Right renal pelvis (tissue), 4 donors: Measurements from ENCODE around the gene CTSD. TPM values are rescaled to one million over a fixed set of nuclear protein-coding genes. Genes with fewer than 3 reads are reported as not detected.

Experiments used
- DNase-seq, 4 donors: peaks; one replicate each; pipeline ENCODE4 v3.0.0-alpha.2; 2013; ENCODE audit warnings: low read depth in 4 of 4, low spot score in 3 of 4, missing footprints in 1 of 4
- polyA plus RNA-seq, 4 donors: library from polyadenylated mRNA; unstranded; fragments of 120-200 nt; gene quantifications; one replicate each; pipeline ENCODE4 v1.2.1, GENCODE V29; 2013; ENCODE audit not compliant: insufficient read length in 4 of 4

CTSD gene
- polyA plus RNA-seq, 4 donors = 226 to 306 (median 234) TPM

DNA sequence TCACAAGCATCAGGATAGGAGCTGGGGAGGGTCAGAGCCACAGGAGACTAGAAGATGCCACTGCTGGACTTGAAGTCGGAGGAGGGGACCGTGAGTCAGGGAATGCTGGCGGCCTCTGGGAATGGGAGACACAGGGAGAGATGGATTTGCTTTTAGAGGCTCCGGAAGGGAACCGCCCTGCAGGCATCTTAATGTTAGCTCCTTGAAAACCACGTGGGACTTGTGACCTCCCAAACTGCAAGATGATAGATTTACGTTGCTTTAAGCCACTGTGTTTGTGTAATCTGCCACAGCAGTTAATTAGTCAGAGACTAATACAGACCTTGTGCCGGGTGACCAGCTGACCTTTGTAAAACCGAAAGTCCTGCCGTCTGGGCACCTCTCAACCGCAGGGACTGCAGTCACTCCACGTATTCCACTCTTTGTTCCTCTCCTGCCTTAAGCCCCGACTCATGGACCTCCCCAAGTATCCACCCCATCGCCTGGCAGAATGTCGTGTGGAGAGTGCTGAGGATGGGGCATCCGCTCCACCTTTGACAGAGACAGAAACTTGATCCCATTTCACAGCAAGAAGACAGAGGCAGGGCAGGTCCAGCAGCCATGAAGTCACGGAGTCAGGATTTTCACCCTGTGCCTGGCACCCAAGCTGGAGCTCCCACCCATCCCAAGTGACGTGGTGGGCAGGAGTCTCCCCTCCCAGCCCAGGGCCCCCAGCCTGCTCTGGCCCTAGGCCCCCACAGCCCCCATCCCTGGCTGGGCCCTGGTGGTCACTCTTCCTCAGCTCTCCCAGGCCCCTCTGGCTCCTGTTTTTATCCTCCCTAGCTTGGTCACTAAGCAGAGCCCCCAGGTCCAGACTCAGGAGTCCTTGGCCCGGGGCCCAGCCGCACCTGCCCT is 19.4 kb upstream of the CTSD start:
- DNase-seq = no peak

DNA sequence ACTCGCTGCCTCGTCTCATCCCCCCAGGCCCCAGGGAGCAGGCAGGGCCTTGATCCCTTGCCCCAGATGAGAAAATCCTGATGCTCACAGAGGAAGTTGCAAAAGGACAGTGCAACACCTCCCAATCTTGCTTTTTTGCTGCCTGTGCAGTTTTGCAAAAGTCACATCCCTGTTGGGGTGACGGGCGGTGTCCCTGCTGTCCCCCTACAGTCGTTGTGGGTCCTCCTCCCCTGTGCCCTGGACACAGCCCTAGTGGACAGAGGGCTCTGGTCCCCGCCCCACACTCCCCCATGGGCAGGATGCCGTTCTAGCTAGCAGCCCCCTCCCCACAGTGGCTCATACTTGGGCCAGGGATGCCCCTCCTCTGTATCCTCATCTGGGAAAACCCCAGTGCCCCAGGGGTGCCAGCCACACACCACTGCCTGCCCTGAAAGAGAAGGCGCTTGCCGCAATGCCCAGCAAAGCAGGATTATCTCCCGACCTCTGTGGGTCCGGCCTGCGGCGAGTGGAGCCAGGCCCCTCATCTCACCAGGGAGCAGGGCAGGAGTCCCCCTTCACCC is 18.4 kb upstream of the CTSD start:
- no peak for DNase-seq

DNA sequence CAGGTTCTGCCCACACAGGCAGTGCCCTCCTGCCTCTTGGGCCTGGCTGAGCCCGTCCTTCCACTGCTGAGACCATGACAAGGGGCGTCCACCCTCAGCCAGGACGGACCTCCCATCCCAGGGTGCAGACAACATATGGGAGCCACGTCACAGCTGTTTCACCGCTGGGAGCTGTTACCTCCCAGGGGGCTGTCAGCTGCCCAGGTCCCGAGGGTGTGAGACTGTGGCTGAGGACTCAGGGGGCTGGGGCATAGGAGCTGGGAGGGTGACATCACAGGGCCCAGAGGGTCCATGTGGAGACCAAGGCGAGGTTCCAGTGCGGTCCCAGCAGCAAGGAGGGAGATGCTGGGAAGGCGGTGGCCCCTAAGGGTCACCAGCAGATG is 17.9 kb upstream of the CTSD start:
- no peak for DNase-seq

DNA sequence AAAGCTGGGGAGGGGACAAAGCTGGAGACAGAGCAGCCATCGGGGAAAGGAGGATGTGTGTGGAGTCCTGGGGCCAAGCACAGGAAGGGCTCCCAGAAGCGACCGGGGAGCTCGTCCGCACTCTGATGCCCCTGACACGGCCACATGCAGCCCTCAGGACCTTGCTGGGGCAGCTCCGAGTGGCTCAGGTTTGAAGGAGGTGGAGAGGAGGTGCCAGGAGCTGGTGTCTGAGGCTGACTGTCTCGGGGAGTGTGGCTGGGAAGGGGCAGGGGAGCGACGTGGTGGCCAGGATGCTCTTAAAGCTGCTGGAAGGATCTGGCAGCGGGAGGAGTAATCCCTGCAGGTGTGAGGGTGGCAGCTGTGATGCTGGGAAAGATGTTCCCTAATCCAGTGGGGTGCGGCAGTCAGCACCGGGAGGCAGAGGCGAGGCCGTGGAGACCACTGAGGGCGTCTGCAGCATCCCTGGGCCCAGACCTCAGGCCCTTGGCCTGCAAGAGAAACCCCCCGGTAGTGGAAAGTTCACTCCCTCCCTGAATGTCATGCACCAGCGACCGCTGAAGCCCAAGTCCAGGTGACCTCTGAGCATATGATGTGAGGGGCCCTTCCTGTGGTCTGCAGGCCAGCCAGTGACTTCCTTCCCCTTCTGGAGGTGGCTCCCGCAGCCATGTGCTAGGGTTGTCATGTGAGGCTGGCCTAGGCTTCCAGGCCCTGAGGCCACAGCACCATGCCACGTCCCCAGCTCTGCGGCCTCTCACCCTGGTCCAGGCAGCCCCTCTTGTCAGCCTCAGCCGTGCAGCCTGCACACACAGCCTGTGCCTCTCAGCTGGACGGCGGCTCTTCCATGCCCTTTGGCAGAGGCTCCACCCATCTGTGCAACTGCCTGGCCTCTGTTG is 17.2 kb upstream of the CTSD start:
- DNase-seq = no peak

DNA sequence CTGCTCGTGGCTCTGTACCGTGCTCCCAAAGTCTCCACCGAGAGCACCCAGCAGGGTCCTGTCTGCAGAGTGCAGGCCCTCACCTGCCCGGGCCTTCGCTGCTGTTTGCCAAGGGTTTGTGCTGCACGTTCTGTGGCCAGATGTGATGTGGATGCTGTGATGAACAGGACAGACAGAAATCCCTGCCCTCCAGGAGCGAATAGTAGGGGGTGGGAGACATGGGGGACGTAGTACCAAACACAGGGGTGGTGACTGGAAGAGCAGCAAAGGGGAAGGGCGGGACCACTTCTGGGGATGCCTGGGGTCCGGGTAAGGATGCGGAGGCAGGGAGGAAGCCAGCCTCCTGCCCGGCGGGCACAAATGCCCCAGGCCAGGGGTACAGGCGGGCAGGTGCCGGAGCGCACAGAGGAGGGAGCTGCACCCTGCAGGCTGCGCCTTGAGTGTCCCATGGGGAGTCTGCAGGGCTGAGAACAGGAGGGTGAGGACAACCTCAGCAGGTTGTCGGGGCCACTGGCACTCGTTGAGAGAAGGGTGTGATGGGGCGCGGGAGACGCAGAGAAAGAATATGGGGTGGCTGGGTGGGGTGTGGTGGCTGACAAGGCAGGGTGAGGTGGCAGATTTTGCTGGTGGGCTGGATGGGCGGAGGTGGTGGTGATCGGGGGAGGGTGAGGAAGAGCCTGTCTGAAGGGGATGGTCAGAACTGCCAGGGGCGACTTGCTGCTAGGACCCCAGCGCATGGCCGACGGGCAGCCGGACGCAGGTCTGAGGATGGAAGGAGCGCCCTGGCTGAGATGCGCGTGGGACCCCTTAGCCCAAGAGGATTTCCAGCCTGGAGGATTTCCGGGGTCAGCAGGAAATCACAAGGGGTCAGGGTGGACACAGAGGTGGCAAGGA is 16.3 kb upstream of the CTSD start:
- DNase-seq = no peak

DNA sequence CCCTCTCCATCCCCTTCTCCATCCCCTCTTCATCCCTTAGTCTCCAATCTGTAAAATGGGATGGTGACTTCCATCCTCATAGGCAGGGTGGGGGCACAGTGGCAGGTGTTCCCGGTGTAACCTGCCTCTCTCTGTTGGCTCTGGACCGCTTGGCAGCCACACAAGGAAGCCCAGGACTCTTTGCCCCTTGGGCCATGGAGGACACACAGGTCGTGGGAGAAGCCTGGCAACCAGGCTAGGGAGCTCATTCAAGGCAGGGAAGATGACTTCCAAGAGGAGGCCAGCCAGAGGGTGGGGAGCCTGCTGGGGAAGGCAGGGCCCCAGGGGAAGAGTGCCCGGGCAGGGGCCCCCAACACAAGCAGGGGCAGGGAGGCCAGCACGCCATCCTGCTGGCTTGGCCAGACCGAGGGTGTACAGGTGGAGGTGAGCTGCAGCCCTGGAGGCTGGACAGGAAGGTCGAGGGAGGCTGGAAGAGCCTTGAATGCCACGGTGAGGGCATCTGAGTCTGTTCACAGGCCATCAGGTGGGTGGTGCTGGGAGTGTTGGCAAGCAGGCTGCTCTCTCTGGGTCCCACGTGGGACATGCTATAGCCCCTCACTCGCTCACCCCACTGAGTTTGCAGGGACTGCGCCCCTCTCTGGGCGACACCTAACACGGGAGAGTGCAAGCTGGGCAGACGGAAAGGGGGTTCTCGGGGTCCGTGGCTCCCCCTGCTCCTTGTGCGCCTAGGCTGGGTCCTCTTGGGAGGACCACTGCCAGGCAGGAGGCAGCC is 15.5 kb upstream of the CTSD start:
- DNase-seq = no peak

DNA sequence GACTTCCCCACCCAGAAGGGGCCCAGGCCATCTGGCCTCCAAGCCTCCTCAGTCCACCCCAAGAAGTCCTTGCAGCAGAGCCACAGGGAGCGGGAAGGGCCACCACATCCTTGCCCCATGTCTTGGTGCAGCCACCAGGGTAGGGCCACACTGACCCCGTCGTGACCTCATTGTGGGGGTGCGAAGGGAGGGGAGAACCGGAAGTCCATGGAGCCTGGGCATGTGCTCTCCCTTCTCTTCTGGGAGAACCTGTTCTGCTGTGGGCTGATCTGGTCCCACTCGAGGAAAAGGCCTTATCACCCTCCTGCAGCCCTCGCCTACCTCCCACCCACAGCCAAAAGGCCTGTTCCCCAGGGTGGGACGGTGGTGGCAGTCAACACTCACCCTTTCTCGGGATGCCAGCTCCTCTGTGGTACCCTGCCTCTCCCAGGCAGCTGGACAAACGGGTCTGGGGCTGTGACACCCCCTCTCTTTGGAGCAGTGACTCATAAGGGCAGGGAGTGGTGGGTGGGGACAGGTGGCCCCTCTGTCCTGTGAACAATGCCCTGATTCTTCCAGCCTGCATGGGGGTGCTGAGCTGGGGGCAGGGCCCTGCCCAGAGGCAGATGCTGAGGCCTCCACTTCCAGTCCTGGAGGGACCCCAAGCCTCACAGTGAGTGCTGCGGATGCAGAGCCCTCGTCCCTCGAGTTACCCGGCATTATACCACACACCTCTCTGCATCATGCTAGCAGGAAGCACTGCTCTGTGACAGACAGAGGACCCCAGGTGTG is 14.6 kb upstream of the CTSD start:
- DNase-seq = no peak

DNA sequence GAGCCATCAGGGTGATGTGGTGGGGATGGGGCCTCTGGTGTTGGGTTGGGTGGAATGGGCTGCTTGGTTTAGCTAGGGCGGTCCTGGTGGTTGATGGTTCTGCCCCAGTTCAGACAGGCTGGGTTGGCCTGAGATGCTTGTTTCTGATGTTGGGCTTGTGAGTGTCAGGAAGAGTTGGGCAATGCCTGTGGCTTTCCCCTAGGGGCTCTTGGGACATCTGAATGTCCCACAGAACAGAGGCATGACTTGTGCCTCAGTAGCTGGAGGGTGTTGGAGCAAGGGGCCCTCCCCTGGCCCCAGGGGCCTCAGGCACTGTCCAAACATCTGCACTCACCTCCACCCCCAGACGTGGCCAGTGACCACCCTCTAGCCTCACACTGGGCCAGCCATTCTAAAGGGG is 14.0 kb upstream of the CTSD start:
- no peak for DNase-seq

DNA sequence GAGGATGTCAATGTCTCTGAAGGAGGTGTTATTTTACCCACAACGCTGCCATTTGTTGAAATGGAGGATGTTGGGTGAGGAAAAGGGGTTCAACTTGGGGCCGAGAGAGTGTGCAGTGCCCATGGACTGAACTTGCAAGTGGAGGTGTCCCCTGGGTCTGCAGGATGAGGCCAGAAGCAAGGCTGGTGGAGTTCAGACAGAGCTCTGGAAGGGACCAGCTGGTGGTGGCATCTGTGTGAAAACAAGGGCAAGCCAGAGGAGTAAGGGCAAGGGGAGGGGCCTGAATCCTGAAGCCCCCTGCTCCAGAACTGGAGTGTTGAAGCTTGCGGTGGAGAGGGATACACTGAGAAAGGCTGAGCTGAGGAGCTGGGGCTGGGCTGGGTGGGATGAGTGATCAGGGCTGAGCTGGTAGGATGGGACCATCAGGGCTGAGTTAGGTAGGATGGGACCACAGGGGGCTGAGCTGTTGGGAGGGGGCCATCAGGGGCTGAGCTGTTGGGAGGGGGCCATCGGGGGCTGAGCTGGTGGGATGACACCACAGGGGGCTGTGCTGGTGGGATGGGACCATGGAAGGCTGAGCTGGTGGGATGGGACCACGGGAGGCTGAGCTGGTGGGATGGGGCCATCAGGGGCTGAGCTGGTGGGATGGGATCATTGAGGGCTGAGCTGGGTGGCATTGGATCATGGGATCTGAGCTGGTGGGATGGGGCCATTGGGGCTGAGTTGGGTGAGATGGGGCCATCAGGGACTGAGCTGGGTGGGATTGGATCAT is 13.4 kb upstream of the CTSD start:
- DNase-seq = no peak

DNA sequence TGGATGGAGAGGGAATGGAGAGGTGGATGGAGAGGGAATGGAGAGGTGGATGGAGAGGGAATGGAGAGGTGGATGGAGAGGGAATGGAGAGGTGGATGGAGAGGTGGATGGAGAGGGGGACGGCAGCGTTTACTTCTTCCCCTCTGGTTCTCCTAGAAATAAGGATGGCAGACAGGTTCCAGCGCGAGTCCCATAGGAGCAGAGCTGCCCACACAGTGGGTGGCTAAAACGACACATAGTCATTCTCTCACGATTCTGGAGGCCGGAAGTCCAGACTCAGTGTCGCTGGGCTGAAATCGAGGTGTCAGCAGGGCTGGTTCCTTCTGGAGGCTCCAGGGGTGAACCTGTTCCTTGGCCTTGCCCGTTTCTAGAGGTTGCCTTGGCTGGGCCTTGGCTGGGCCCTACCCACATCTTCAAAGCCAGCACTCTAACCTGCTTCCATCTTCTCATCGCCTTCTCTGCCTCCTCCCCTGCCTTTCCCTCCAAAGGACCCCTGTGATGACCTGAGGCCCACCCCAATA is 12.7 kb upstream of the CTSD start:
- DNase-seq = no peak

DNA sequence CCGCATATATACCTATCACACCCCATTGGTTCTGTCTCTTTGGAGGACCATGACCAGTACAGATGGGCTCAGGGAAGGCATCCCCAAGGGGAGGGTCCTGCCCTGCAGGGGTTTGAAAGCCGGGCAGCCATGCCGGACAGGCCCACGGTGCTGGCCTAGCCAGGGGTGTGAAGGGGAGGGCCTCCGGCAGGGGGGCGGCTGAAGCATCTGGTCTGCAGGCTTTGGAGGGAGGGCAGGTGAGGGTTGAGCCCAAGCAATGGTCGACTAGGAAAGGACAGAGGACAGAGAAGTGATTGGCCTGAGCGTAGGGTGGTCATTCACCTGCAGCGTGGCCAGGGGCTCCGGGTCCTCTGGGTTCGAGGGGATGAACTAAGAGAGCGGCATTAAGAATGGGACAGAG is 11.2 kb upstream of the CTSD start:
- DNase-seq = no peak

DNA sequence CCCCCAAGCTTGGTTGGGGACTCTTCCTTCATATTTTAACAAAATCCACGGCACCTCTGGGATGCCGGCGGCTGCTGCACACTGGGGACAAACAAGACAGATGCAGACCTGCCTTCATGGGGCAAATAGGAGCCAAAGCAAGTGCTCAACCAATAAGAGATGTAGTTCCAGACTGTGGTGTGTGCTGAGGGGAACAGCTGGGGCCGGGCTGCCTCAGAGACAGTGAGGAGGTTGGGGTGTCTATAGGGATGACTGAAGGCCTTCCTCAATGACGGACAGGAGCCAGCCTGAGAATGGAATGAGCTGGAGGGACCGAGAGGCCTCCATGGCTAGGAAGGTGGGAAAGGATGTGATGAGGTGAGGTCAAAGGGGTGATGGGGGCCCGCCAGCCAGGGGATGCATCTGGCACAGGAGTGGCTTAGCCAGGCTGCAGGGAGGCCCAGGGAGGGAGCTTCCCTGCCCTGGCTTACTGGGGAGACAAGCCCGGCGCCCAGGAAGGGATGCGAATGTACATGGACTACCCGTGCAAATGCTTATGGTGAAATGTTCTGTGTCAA is 10.3 kb upstream of the CTSD start:
- no peak for DNase-seq

DNA sequence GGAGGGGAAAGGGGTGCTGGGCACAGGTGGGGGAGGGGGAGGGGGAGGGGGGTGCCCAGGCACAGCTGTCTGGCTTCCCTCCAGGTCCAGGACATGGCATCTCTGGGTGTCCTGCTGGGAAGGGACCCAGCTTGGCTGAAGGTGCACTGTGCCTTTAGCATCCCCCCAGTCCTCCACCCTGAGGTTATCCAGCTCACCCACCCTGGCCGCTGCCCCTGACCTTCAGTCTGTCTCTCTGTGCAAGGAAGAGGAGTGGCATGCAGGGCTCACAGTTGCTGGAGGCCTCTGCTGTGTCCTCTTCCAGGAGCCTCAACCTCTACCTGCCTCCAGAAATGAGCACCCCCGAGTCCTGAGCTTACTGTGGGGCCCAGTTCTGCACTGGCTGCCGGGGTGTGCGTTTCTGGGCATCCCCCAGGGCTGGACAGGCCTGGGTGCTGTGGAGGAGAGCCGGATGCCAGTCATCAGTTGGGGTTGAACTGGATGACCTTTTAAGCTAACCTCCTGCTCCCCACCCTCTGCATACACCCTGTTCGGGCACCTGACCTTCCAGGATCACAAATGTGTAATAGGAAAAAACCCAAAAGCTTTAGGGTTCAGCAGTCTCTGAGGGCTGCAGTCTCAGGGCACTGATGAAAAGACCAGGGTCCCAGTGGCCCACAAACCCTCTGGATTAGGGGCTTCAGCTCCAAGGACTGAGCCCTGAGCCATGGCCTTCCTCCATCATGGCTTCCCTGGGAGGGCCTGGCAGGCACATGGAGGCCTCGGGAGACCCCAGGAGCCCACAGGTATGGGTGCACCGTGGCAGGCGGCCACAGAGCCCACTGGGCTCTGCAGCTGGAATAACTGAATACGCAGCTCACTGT is 9.6 kb upstream of the CTSD start:
- no peak for DNase-seq

DNA sequence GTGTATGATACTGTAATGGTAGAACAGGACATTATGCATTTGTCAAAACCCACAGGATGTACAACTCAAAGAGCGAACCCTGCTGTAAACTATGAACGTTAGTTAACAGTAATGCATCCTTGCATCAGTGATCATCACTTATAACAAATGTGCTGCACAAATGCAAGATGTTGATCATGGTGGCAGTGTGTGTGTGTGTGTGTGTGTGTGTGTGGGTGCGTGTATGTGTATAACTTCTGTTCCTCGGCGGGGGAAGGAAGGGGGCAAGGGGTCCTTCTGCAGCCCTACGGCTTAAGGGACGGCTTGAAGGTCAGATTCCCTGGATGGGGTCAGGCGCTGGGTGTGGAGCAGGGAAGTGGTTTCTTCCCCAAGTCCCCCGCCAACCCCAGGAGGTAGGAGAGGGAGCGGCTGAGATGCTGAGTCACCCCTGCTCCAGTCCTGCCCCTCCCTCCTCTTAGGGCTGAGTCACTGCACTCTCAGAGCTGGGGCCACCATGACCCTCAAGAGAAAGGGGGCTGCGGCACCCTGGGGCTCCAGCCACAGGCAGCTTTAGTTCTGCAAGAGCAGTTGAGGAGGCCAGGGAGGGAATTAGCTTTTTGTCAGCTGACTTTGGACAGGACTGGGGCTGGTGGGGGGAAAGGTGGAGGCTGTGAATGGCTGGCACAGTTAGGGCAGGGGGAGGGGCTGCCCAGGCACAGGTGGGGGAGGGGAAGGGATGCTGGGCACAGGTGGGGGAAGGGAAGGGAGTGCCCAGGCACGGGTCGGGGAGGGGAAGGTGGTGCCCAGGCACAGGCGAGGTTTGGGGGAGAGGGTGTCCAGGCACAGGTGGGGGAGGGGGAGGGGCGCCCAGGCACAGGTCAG is 8.8 kb upstream of the CTSD start:
- DNase-seq = no peak

DNA sequence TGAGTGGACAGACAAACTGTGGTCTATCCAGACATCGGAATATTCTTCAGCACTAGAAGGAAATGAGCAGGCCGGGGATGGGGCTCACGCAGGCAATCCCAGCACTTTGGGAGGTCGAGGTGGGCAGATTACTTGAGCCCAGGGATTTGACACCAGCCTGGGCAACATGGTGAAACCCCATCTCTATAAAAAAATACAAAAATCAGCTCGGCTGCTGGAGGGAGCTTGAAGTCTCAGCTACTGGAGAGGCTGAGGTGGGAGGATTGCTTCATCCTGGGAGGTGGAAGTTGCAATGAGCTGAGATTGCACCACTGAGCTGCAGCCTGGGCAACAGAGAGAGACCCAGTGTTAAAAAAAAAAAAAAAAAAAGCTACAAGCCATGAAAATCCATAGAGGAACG is 8.0 kb upstream of the CTSD start:
- DNase-seq = no peak

DNA sequence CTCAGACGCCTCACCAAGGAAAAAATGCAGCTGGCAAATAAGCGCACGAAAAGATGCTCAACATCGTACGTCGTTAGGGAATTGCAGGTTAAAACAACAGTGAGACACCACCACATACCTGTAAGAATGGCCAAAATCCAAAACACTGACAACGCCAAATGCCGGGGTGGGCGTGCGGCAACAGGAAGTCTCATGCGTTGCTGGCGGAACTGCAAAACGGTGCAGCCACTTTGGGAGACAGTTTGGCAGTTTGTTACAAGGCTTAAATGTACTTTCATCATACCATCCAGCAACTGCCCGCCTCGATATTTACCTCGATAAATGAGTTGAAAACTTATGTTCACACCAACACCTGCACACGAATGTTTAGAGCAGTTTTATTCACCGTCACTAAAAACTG is 7.5 kb upstream of the CTSD start:
- DNase-seq = no peak
